HG03575 (cell line): ENCODE results near the gene CDH2.

Experiments
- ATAC-seq: cut with Tn5 transposase; IDR thresholded peaks from one replicate; pipeline ENCODE4 v1.9.1; 2021; ENCODE audit not compliant: unreplicated experiment, insufficient number of reproducible peaks, low FRiP score; ENCODE audit errors: extremely low read depth

Gene CDH2

DNA sequence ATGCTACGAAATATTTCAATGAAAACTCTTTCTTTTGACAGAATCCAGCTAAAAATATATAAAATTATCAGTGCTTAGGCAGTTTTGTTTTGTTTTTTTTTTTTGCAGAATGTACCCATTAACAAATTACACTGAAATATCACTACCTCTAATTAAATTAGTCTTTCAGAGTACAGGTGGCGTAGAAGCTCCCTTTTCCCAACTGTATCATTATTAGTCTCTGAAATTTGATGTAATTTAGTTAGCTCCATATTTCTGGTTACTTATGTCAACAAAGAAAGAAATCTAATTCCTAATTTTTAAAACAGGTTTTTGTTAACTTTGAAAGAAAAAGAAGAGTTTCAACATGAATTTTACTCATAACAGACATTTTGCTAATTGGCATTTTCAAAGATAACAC, 149.2 kb downstream of the CDH2 start:
- no peak for ATAC-seq

- ATAC-seq: no peak
Observed at GRCh38 chr18:28019425-28020108, 157.4 kb downstream of the CDH2 start.

DNA sequence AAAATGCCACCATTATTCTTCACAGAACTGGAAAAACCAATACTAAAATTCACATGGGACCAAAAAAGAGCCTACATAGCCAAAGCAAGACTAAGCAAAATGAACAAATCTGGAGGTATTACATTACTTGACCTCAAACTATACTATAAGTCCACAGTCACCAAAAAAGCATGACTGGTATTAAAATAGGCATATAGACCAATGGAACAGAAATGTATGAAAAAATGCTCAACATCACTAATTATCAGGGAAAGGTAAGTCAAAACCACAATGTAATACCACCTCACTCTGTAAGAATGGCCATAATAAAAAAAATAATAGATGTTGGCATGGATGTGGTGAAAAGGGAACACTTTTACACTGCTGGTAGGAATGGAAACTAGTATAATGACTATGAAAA, 158.6 kb downstream of the CDH2 start:
- no peak for ATAC-seq

GRCh38 chr18:28015671-28016070, 161.3 kb downstream of the CDH2 start:
- no peak for ATAC-seq

DNA sequence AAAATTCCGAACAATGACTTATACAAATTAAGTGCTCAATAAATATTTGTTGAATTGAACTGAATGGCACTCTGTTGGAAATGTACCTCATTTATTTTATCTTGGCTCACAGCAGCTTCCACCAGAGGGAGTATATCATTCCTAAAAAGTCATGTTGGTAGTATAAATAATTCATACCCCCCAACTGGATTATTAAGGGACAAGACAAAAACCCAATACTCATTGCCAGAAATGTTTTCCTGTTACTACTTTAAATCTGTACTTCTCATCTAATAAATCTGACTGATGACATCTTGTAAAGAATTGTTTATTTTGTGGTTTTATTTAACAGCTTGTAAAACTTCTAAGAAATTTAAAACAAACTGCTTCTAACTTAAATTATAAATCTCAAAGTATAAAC, 163.9 kb downstream of the CDH2 start:
- ATAC-seq: no peak

DNA sequence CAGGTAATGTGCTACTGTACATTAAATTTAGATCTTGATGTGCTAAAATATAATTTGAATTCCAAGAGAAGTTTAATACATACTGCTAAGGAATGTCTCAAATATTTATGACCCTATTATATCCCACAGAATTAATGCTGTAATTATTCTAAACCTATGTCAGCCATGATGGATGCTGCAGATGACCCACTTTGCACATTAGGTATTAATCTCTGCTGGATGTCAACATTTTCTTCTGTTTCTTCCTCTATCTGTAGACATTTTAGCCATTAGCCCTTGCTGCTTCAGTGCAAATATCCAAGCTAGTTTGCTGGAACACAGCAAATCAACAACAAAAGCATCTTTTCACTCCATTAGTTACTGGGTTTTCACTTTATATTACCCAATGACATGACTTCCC, 164.6 kb downstream of the CDH2 start:
- no peak for ATAC-seq

DNA sequence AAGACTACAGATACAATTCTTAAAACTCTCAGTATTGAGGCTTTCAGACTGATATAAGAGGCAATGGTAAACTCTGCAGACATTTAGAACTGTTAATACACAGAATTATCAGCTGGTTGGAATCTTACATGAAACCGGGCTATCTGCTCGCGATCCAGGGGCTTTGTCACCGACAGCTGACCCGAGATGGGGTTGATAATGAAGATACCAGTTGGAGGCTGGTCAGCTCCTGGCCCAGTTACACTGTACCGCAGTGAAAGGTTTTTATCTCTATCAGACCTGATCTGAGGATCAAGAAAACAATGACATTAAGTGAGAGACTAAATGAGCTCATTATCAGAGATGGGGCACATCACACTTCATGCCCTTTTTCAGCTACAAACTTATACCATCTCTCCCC, 167.3 kb downstream of the CDH2 start:
- ATAC-seq: no peak

DNA sequence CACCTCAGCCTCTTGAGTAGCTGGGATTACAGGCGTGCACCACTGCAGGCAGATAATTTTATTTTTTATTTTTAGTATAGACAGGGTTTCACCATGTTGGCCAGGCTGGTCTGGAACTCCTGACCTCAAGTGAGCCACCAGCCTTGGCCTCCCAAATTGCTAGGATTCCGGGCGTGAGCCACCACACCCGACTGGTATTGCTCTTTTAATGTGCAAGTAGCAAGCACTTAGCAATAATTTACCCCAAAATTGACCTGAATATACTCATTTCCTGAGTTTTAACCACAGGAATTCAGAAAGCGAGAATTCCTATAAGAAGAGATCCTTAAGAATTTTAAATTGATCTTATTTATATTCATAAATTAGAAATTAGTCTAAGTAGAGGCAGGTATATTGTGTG, 169.1 kb downstream of the CDH2 start:
- ATAC-seq: no peak

DNA sequence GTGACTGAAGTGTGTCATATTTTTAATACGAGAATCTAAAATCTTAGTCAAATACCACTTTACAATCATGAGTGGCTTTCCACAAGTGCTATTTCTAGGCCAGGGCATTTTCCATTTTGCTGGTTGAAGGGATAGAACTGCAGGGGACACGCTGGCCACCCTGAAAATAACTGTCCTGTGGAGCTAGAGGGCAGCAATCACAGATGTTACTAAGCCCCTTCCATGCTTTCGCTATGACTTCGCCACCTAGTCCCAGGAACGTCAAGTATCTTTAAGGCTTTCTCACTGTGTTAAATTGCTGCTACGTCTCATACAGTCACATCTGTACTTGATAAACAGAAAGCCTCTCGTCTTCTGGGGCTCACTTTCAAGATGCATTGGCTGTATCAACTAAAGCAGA, 171.8 kb downstream of the CDH2 start:
- no peak for ATAC-seq

DNA sequence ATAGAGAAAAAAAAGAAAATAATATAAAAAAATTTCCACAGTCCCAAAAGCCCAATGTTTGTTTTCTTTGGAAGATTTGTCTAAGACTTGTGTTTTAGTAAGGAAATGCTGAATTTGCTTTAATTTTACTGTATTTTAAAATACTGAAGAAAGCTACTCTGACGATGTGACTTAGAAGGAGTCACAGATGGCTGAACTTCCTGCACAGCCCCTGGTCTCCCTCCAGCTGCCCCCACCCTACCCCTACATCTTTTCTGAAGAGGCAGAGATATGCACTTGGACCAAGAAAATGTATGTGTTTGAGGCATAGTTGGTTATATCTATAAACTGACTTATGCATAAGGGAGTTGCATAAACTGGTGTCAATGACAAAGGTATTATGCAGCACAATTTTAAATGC, 172.3 kb downstream of the CDH2 start:
- no peak for ATAC-seq

DNA sequence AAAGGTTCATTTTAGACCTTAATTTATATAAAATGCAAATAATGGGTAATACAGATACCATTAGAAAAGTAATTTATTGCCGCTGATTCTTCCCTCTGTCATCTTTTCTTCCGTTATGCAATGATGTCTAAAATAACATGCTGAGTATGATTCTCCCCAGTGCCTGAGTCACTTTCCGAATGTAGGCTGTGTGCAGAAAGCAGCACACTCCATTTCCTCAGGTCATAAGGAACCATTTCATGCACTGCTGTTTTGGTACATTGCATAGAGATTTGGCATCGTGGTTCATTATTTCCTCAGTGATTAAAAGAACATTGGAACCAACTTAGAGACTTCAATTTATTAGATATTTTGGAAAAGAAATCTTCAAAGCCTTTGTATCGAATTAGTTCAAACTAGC, 173.5 kb downstream of the CDH2 start:
- ATAC-seq: no peak

DNA sequence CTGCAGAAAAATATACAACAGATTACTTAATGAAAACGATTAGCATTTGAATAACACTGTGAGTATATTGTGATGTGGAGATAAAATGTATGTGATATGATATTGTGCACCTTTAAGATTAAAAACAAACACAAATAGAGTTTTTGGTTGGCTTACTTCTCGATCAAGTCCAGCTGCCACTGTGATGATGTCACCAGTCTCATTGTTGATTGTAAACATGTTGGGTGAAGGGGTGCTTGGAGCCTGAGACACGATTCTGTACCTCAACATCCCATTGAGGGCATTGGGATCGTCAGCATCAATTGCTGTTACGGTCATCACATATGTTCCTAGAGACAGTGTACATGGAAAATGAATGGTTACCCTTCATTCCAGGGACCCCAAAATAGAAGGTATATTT, 174.1 kb downstream of the CDH2 start:
- no peak for ATAC-seq

- ATAC-seq: no peak
Observed at GRCh38 chr18:27996801-27997272, 180.1 kb downstream of the CDH2 start.

- ATAC-seq: no peak
Observed at GRCh38 chr18:27995770-27996502, 181.0 kb downstream of the CDH2 start.

DNA sequence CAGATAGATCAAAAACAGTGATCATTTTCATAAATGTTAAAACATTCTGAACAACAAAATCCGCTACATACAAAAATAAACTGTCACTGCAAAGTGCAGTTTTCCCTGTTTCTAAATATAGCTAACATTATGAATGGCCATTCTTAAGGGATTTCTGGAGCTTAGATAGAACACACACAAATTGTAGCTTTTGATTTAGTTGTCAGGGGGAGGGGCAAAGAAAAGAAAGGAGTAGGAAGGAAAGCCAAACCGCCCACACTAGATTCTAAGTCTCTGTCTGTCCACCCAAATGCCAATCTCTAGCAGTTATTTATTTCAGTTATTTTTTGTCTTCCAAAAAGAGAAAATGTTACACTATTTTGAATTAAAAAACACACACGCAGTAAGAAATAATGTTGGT, 182.4 kb downstream of the CDH2 start:
- no peak for ATAC-seq

DNA sequence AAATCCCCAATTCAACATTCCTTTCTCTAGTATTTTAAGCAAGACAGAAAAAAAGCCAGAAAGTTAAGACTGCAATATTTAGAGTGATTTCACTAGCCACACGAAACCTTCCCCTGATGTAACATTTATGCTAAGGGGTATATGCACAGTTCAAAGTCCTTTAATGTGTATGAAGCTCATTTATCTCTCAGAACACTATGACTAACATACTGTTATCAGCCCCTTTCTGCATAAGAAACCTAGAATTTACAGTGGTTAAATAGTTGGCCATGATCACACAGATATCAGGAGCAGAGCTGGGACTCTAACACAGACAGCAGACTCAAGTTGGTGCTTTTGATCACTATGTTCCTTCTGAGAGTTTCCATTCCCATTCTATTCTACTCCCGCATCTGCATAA, 185.5 kb downstream of the CDH2 start:
- no peak for ATAC-seq

DNA sequence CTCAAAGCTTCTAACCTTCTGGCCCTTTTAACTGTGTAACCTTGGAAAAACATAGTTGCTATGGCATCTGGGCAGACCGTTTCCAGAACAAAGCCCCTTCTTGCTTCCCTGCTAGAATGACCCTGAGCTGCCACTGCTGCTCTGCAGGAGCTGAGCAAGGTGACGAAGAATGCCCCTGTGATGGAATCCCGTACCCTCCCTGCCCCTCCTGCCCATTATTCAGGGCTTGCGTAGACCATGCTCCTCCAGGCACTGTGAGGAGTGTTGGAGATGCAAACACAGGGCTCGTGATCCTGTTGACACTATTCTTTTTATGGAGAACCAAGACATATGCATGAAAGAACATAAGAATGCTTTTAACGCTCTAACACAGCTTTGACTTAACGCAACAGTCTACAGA, 191.1 kb downstream of the CDH2 start:
- no peak for ATAC-seq

GRCh38 chr18:27983780-27984179, 193.2 kb downstream of the CDH2 start:
- no peak for ATAC-seq

- no peak for ATAC-seq
Observed at GRCh38 chr18:27976806-27977408, 200.0 kb downstream of the CDH2 start.

DNA sequence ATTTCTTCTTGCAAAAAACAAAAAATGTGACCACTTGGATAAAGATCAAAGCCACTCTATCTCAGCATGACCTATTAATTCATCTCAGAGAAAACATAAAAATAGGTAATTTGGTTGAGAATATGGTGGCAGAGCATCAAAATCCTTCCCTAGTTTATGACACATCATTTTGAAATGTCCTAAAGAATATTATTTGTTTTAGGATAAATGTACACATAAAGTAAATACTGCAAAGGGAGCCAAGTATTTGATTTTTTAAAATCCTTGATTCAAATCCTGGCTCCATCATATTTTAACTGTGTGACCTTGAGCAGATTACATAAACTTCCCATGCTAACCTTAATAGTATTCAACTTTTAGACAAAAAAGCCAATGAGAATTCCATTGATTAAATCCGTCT, 206.6 kb downstream of the CDH2 start:
- ATAC-seq: no peak
